Dedifferentiated amniotic fluid mesenchymal stem cell (primary cell): ENCODE data around the gene CA14.
"Not testable (repeated sequence)": the region's sequence is repeated elsewhere in the genome, so short reads cannot be mapped to it uniquely, and the experiment has no call there.

ENCODE experiments used
- DNase-seq: peaks from one replicate; pipeline ENCODE4 v3.0.0-alpha.2; 2016; ENCODE audit errors: extremely low spot score

The CA14 gene

GRCh38 chr1:150257624-150258585 is at the start of gene CA14:
Gene CA14, plus strand, starts transcription at chr1:150257774. Its CDS starts 355 bp downstream, at chr1:150258129.
- DNase-seq, result no peak

- not testable (repeated sequence) for DNase-seq
Observed at GRCh38 chr1:150208460-150208859, 49.1 kb upstream of the CA14 start.

- DNase-seq, result no peak
Observed at GRCh38 chr1:150210091-150210490, 47.5 kb upstream of the CA14 start.

GRCh38 chr1:150210706-150211105 is 46.9 kb upstream of the CA14 start:
- no peak for DNase-seq

GRCh38 chr1:150212070-150212469 is 45.5 kb upstream of the CA14 start:
- no peak for DNase-seq

GRCh38 chr1:150213170-150214098 is 44.1 kb upstream of the CA14 start:
- peak; percentile 89 for DNase-seq

GRCh38 chr1:150214099-150214756 is 43.3 kb upstream of the CA14 start:
- DNase-seq, result not testable (repeated sequence)

GRCh38 chr1:150215855-150216254 is 41.7 kb upstream of the CA14 start:
- not testable (repeated sequence) for DNase-seq

- DNase-seq, result peak; percentile 41
Observed at GRCh38 chr1:150221552-150221951, 36.0 kb upstream of the CA14 start.

- no peak for DNase-seq
Observed at GRCh38 chr1:150224983-150225382, 32.6 kb upstream of the CA14 start.

- DNase-seq, result no peak
Observed at GRCh38 chr1:150225546-150225945, 32.0 kb upstream of the CA14 start.

- no peak for DNase-seq
Observed at GRCh38 chr1:150226486-150226885, 31.1 kb upstream of the CA14 start.

GRCh38 chr1:150227228-150227627 is 30.3 kb upstream of the CA14 start:
- no peak for DNase-seq

- not testable (repeated sequence) for DNase-seq
Observed at GRCh38 chr1:150228246-150228645, 29.3 kb upstream of the CA14 start.

- not testable (repeated sequence) for DNase-seq
Observed at GRCh38 chr1:150232921-150233320, 24.7 kb upstream of the CA14 start.

GRCh38 chr1:150233359-150234308 is 23.9 kb upstream of the CA14 start:
- no peak for DNase-seq

GRCh38 chr1:150234309-150234565 is 23.3 kb upstream of the CA14 start:
- peak; percentile 31 for DNase-seq

GRCh38 chr1:150234566-150235293 is 22.8 kb upstream of the CA14 start:
- DNase-seq, result peak; percentile 39

- DNase-seq, result no peak
Observed at GRCh38 chr1:150235294-150235851, 22.2 kb upstream of the CA14 start.
